Activated CD4-positive, alpha-beta T cell treated with anti-CD3 and anti-CD28 coated beads for 36 hours (primary cell): ENCODE data around the gene ECE1. TPM values are rescaled to one million over a fixed set of nuclear protein-coding genes. Genes with fewer than 3 reads are reported as not detected.
"Not testable (repeated sequence)": the region's sequence is repeated elsewhere in the genome, so short reads cannot be mapped to it uniquely, and the experiment has no call there.

ENCODE experiments used
- ATAC-seq: fragments of 200-7000 bp; cut with Tn5 transposase; one replicate; pipeline ENCODE4 v1.10.0; 2021; ENCODE audit warnings: mild to moderate bottlenecking, moderate library complexity
- CTCF ChIA-PET: fragments of 350-600 bp; sonication (Branson Sonifier 250); formaldehyde crosslinking; loops from one replicate; lab custom pipeline; 2021; ENCODE audit warnings: antibody characterized with exemption; lab: Charles Lee
- POLR2A ChIA-PET: fragments of 350-600 bp; sonication (Branson Sonifier 250); formaldehyde crosslinking; loops from one replicate; lab custom pipeline; 2021; ENCODE audit warnings: antibody characterized with exemption, inconsistent platforms; lab: Charles Lee
- DNase-seq: peaks from one replicate; pipeline ENCODE4 v3.0.0-alpha.2; 2020
- H3K27ac Mint-ChIP-seq: one replicate; pipeline ENCODE4 v1.8.0; 2021; ENCODE audit warnings: mixed read lengths
- H3K27me3 Mint-ChIP-seq: one replicate; pipeline ENCODE4 v1.8.0; 2021; ENCODE audit warnings: mixed read lengths
- H3K36me3 Mint-ChIP-seq: one replicate; pipeline ENCODE4 v1.8.0; 2021; ENCODE audit warnings: low read depth, mixed read lengths
- H3K4me1 Mint-ChIP-seq: one replicate; pipeline ENCODE4 v1.8.0; 2021; ENCODE audit warnings: mixed read lengths
- H3K4me3 Mint-ChIP-seq: one replicate; pipeline ENCODE4 v1.8.0; 2021; ENCODE audit warnings: mild to moderate bottlenecking, moderate library complexity, mixed read lengths
- H3K9me3 Mint-ChIP-seq: one replicate; pipeline ENCODE4 v1.8.0; 2021; ENCODE audit warnings: low read depth, mixed read lengths
- intact Hi-C, 2 experiments: fragments of 100-400 bp; cut with DNase I in 1 of 2; cut with micrococcal nuclease in 1 of 2; formaldehyde crosslinking; loops; one replicate each; pipeline versions ENCODE4 v1.14.2 to v1.15.1; 2022 to 2024; cut with DNase I, micrococcal nuclease
- total RNA-seq, 2 experiments: library from RNA; stranded (reverse); gene quantifications; one replicate each; pipeline ENCODE4 v1.2.3, GENCODE V29; 2021

Gene ECE1
- total RNA-seq, 2 experiments from 2014 or later, result 130 to 162 TPM

DNA sequence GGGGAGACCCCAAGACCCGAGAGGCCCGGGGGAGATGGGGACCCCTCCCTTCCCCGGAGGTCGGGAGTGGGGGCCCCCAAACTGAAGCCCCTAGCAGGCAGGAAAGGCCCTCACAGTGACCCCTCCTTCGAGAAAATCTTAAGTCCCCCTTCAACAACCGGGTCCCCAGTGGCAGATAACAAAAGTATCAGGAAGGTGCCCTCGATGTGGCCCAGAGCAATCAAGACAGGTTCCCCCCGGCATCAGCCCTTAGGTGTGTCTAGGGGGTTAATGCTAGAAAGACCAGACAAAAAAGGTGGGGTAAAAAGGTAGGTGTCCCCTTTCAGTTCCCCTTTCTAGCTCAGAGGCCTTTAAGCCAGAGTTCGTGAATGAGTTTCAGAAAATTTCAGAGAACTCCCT is 282 bp upstream of the ECE1 start:
- Mint-ChIP-seq H3K27me3 (no peaks in the 10 kb centered on the region), H3K4me1 (peaks cover 67% of the 10 kb centered on the region), H3K4me3 (peak overlapping the region; percentile 86), H3K36me3 (peaks cover 23% of the 10 kb centered on the region), H3K27ac (peak overlapping the region; percentile 97), H3K9me3 (no peaks in the 10 kb centered on the region)
- POLR2A ChIA-PET, result interaction anchor here (0.9 kb wide), 1 partner anchor 56 kb away, joined by 3 read pairs; no protein-coding TSS in a partner anchor
- CTCF ChIA-PET, result interaction anchor here (3.1 to 4.7 kb wide), 2 partner anchors 20 to 43 kb away, joined by 15 to 30 read pairs; no protein-coding TSS in a partner anchor
- ATAC-seq (no peak), DNase-seq (no peak)
- intact Hi-C loops, result loop anchor here (5.0 kb wide), 4 partner anchors 33 to 1103 kb away; partner anchors contain the start of genes PLA2G2C (in 1 of the 2) and UBXN10 (in 1 of the 2)

DNA sequence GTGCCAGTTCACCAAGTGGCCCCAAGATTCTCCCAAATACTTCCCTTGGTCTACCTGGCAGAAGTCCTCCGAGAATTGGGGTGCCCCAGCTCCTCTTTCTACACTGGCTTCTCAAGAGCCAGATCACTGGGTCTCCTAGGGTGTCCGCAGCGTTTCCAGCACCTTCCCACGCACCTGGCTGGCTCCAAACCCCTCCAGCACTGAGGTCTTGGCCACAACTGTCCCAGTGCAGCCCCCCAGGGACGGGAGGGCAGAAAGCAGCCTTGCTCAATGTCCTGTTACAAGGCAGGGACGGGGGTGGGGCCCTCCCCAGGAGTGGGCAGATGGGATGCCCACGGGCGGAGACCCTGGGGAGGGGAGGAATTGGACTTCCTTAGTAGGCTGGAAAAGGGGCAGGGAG is 1.1 kb downstream of the ECE1 start:
- Mint-ChIP-seq H3K27me3 (no peaks in the 10 kb centered on the region), H3K36me3 (peaks cover 27% of the 10 kb centered on the region), H3K4me3 (peak overlapping the region; percentile 82), H3K4me1 (peaks cover 60% of the 10 kb centered on the region), H3K9me3 (no peaks in the 10 kb centered on the region), H3K27ac (peak overlapping the region; percentile 69)
- intact Hi-C loops, result no loop called here
- ChIA-PET CTCF (interaction anchor here (0.7 to 3.1 kb wide), 2 partner anchors 19 to 594 kb away, joined by 3 to 15 read pairs; no protein-coding TSS in a partner anchor), POLR2A (no interaction called here)
- ATAC-seq (no peak), DNase-seq (no peak)

DNA sequence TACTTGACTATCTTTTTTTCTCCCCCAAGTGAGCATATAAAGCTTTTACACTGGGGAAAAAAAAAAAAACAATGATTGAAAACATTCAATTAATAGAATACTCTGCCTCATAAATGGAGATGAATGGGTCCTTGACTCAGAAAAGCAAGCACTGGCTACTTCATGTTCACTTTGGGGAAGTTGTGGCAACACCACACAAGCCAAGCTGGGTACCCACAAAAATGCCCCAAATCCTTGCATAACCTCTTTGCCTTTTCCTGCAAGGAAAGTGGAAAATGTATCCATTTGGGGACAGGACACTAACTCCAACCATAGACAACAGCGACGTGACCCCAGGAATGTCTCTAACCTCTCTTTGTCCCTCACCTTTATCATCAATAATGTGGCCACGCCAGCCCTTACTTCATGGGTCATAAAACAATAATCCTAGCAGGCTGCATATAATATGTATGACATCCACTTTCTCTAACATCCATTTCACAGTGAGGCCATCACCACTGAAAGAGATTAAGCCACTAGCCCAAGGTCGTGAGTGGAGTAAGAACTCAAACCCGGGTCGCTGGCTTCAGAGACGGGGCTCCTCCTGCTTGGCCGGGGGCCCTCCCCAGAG is 2.3 kb downstream of the ECE1 start:
- CTCF ChIA-PET, result interaction anchor here (2.0 to 3.2 kb wide), 2 partner anchors 12 to 18 kb away, joined by 4 to 30 read pairs; no protein-coding TSS in a partner anchor
- no peak for DNase-seq
- Mint-ChIP-seq H3K4me3 (no peak overlapping the region), H3K27ac (peak overlapping the region; percentile 40), H3K36me3 (peaks cover 33% of the 10 kb centered on the region), H3K9me3 (no peaks in the 10 kb centered on the region), H3K27me3 (no peaks in the 10 kb centered on the region), H3K4me1 (peaks cover 56% of the 10 kb centered on the region)
- intact Hi-C loops, result no loop called here
- POLR2A ChIA-PET, result no interaction called here
- ATAC-seq, result no peak

DNA sequence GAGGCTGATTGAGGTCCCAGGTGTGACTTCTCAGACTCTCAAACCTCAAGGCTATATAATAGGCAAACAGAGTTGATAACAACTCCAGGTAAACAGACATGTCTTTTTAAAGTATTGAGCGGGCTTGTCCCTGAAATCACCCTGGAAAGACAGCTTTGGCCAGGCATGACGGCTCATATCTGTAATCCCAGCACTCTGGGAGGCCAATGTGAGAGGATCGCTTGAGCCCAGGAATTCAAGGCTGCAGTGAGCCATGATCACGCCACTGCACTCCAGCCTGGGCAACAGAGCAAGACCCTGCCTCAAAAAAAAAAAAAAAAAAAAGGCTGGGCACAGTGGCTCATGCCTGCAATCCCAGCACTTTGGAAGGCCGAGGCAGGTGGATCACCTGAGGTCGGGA is 4.9 kb downstream of the ECE1 start:
- POLR2A ChIA-PET, ATAC-seq, intact Hi-C loops, H3K4me3 Mint-ChIP-seq, H3K9me3 Mint-ChIP-seq, DNase-seq, H3K27ac Mint-ChIP-seq, H3K27me3 Mint-ChIP-seq: not testable (repeated sequence)
- CTCF ChIA-PET, result interaction anchor here (3.2 kb wide), 1 partner anchor 15 kb away, joined by 30 read pairs; no protein-coding TSS in a partner anchor
- Mint-ChIP-seq H3K4me1 (peaks cover 51% of the 10 kb centered on the region), H3K36me3 (peaks cover 35% of the 10 kb centered on the region)

DNA sequence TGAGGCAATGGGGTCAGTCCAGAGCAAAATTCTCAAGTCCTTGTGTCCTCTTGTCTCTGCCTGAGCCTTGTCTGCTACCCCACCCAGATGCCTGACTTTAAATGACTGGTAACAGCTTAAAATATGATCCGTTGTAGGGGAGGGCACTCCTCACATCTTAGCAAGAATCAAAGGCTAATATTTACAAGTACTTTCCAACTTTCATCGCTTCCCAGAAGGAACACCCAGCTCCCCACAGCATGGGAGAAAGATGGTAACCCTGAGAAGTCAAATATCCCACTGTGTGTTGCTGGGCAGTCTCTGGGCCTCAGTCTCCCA is 5.2 kb downstream of the ECE1 start:
- Mint-ChIP-seq H3K27ac (no peak overlapping the region), H3K4me3 (no peak overlapping the region), H3K9me3 (no peaks in the 10 kb centered on the region), H3K27me3 (no peaks in the 10 kb centered on the region), H3K4me1 (peaks cover 55% of the 10 kb centered on the region), H3K36me3 (peaks cover 35% of the 10 kb centered on the region)
- DNase-seq (no peak), ATAC-seq (no peak)
- POLR2A ChIA-PET, result no interaction called here
- intact Hi-C loops, result no loop called here
- CTCF ChIA-PET, result interaction anchor here (3.2 kb wide), 1 partner anchor 15 kb away, joined by 30 read pairs; no protein-coding TSS in a partner anchor

DNA sequence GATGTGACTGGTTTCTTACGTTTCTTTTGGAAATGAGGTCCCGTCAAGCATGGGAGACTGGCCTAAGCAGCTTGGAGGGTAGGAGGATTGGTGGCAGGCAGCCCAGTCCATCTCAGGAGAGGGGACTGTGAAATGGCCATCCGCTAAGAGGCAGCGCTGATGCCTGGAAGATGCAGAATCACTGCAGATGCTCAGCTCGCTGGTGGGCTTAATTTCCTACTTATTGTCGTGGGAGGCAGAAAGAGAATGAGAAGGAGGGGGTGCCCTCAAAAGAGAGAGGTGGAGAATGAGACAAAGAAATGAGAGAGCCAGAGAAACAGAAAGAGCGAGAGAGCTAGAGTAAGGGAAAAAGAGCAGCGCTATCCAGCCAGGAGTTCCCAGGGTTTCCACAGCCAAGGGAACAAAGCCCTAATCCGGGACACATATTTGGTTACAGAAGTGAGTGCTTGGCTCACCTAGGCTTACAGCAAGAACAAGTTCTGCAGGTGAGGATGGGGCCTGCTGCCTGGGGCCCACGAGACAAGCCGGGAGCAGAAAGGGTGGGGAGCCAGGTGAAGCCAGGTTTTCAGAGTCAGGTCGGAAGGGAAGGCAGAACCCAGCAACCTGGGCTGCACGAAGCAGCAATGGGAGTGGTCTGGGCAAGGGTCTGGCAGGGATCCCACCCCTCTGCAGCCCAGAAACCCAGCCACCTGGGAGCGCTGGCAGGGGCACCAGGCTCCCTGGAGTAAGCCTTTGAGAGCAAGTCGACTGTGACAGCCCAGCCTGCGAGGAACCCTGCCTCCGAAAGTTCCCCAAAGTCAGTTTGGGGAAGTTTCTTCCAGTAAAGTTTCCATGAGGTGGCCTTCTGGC is 5.8 kb downstream of the ECE1 start:
- Mint-ChIP-seq H3K36me3 (peaks cover 35% of the 10 kb centered on the region), H3K4me1 (peaks cover 57% of the 10 kb centered on the region), H3K27ac (peak overlapping the region; percentile 51)

DNA sequence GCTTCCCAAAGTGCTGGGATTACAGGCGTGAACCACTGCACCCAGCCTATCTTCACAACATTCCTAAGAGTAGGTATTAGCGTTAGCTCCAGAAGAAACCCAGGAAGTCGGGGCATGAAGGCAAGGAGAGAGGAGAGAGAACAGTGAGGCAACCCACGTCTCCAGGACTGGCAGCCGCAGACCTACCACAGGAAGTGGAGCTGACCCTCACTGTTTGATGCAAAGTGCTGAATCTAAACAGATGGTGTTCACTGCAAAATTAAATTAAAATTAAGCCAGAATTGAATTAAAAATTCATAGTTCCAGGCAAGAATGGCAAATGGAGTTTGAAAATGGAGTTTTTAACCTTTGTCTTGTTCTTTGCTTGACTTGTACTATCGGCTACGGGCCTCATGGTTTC is 6.7 kb downstream of the ECE1 start:
- intact Hi-C loops, result no loop called here
- Mint-ChIP-seq H3K9me3 (no peaks in the 10 kb centered on the region), H3K4me3 (no peak overlapping the region), H3K27ac (no peak overlapping the region), H3K36me3 (peaks cover 36% of the 10 kb centered on the region), H3K27me3 (no peaks in the 10 kb centered on the region), H3K4me1 (peaks cover 52% of the 10 kb centered on the region)
- ATAC-seq (no peak), DNase-seq (no peak)
- POLR2A ChIA-PET, result no interaction called here
- CTCF ChIA-PET, result interaction anchor here (6.4 kb wide), 1 partner anchor 13 kb away, joined by 58 read pairs; no protein-coding TSS in a partner anchor

More for the DNA sequence above, 5.8 kb downstream of the ECE1 start:
- DNase-seq (no peak), ATAC-seq (no peak)
- CTCF ChIA-PET, result interaction anchor here (6.4 kb wide), 1 partner anchor 14 kb away, joined by 58 read pairs; no protein-coding TSS in a partner anchor
- Mint-ChIP-seq H3K27me3 (no peaks in the 10 kb centered on the region), H3K9me3 (no peaks in the 10 kb centered on the region), H3K4me3 (no peak overlapping the region)
- POLR2A ChIA-PET, result no interaction called here
- intact Hi-C loops, result no loop called here

DNA sequence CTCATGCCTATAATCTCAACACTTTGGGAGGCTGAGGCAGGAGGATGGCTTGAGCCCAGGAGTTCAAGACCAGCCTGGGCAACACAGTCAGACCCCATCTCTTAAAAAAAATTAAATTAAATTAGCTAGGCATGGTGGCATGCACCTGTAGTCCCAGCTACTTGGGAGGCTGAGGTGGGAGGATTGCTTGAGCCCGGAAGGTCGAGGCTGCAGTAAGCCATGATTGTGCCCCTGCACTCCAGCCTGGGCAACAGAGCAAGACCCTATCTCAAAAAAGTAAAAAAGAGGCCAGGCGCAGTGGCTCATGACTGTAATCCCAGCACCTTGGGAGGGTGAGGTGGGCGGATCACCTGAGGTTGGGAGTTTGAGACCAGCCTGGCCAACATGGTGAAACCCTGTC is 8.2 kb downstream of the ECE1 start:
- ATAC-seq, H3K9me3 Mint-ChIP-seq, H3K27me3 Mint-ChIP-seq, DNase-seq, POLR2A ChIA-PET, H3K4me3 Mint-ChIP-seq, H3K27ac Mint-ChIP-seq, intact Hi-C loops: not testable (repeated sequence)
- Mint-ChIP-seq H3K36me3 (peaks cover 36% of the 10 kb centered on the region), H3K4me1 (peaks cover 47% of the 10 kb centered on the region)
- CTCF ChIA-PET, result interaction anchor here (0.7 to 6.4 kb wide), 2 partner anchors 12 to 51 kb away, joined by 4 to 58 read pairs; no protein-coding TSS in a partner anchor

DNA sequence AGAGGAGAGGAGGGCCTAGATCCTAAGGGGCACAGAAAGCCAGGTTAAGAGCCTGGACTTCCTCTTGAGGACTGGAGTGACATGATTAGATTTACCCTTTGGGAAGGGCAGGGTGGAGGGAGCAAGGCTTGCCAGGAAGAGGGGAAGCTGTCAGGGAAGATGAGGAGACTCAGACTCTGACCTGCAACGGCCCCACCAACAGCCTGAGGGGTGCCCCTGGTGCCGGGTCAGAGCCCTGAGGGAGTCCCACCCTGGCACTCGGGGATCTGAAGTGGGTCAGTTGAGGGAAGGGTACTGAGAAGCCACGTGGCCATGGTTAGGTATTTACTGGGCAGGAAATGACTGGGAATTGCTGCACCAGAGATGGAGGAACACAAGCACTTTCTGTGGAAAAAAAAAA is 9.8 kb downstream of the ECE1 start:
- Mint-ChIP-seq H3K36me3 (peaks cover 30% of the 10 kb centered on the region), H3K27ac (peak overlapping the region; percentile 90), H3K4me1 (peaks cover 51% of the 10 kb centered on the region), H3K9me3 (no peaks in the 10 kb centered on the region), H3K4me3 (peak overlapping the region; percentile 33), H3K27me3 (no peaks in the 10 kb centered on the region)
- ChIA-PET CTCF (interaction anchor here (0.7 to 6.4 kb wide), 4 partner anchors 10 to 312 kb away, joined by 3 to 58 read pairs (median 3); no protein-coding TSS in a partner anchor), POLR2A (interaction anchor here (0.7 to 1.3 kb wide), 2 partner anchors 13 to 54 kb away, joined by 3 to 9 read pairs; no protein-coding TSS in a partner anchor)
- intact Hi-C loops, result loop anchor here in 1 of 2 experiments (2.0 kb wide), 1 partner anchor 14 kb away; no protein-coding TSS in a partner anchor
- ATAC-seq (peak; percentile 17), DNase-seq (no peak)

DNA sequence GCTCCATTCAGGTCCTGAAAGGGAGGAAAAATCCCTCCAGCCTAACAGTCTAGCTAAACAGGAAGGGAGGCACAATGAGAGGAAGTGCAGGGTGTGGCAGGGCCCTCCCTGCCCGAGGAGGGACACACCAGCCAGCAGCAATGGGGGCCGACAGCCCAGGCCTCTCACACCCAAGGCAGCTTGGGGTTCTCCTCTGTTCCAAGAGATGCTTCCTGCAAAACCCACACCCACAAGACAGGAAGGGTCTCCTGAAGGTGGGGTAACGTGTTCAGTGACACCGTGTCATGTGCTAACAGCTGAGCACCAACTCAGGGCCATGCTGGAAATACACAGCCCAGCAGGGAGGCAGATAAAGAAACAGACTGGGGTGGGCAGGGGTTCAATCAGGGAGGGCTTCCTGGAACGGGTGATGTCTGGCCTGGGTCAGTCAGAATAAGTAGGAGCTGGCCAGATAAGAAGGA is 10.2 kb downstream of the ECE1 start:
- peak; percentile 19 for ATAC-seq
- intact Hi-C loops, result loop anchor here in 1 of 2 experiments (2.0 kb wide), 1 partner anchor 15 kb away; no protein-coding TSS in a partner anchor
- peaks cover 53% of the 10 kb centered on the region for H3K4me1 Mint-ChIP-seq
- DNase-seq, result no peak
- H3K4me3 Mint-ChIP-seq, result peak overlapping the region; percentile 33
- no peaks in the 10 kb centered on the region for H3K9me3 Mint-ChIP-seq
- POLR2A ChIA-PET, result interaction anchor here (1.3 kb wide), 1 partner anchor 13 kb away, joined by 9 read pairs; no protein-coding TSS in a partner anchor
- H3K27ac Mint-ChIP-seq, result peak overlapping the region; percentile 90
- peaks cover 30% of the 10 kb centered on the region for H3K36me3 Mint-ChIP-seq
- CTCF ChIA-PET, result interaction anchor here (0.7 to 6.4 kb wide), 5 partner anchors 10 to 312 kb away, joined by 3 to 58 read pairs (median 3); no protein-coding TSS in a partner anchor
- H3K27me3 Mint-ChIP-seq, result no peaks in the 10 kb centered on the region
